Lung (tissue), 12 donors: Measurements from ENCODE around the gene PCSK9. TPM values are rescaled to one million over a fixed set of nuclear protein-coding genes. Genes with fewer than 3 reads are reported as not detected.

Experiments used
- ATAC-seq: fragments of 200-7000 bp; cut with Tn5 transposase; one replicate; pipeline ENCODE4 v1.9.1; 2020; ENCODE audit warnings: moderate number of reproducible peaks; ENCODE audit not compliant: insufficient read depth, low FRiP score
- DNase-seq, 3 donors: peaks; one replicate each; pipeline ENCODE4 v3.0.0-alpha.2; 2013 to 2017
- H3K27ac ChIP-seq, 2 donors: one replicate each; pipeline ENCODE4 v1.5.1; 2013; ENCODE audit warnings: mild to moderate bottlenecking in 2 of 2, moderate library complexity in 2 of 2, control low read depth in 1 of 2, inconsistent platforms in 1 of 2, low read depth in 1 of 2, low read length in 1 of 2
- H3K27me3 ChIP-seq, 3 donors: one replicate each; pipeline ENCODE4 v1.5.1; 2013; ENCODE audit warnings: low read length in 2 of 3; ENCODE audit not compliant: control insufficient read depth in 3 of 3, insufficient read depth in 3 of 3
- H3K36me3 ChIP-seq, 4 donors: one replicate each; pipeline ENCODE4 v1.5.1; 2013; ENCODE audit warnings: low read length in 4 of 4, mild to moderate bottlenecking in 1 of 4, moderate library complexity in 1 of 4; ENCODE audit not compliant: control insufficient read depth in 4 of 4, insufficient read depth in 4 of 4
- H3K4me1 ChIP-seq, 5 donors: one replicate each; pipeline ENCODE4 v1.5.1; 2013; ENCODE audit warnings: low read length in 5 of 5, mild to moderate bottlenecking in 2 of 5, moderate library complexity in 1 of 5; ENCODE audit not compliant: control insufficient read depth in 5 of 5, insufficient read depth in 5 of 5
- H3K4me3 ChIP-seq: one replicate; pipeline ENCODE4 v1.5.1; 2013; ENCODE audit warnings: mild to moderate bottlenecking, control low read depth, moderate library complexity
- H3K9ac ChIP-seq, 2 donors: one replicate each; pipeline ENCODE4 v1.5.1; 2013; ENCODE audit warnings: low read length in 2 of 2, control low read depth in 1 of 2; ENCODE audit not compliant: insufficient read depth in 1 of 2
- H3K9me3 ChIP-seq, 4 donors: one replicate each; pipeline ENCODE4 v1.5.1; 2013; ENCODE audit warnings: low read length in 3 of 4, mild to moderate bottlenecking in 1 of 4, moderate library complexity in 1 of 4; ENCODE audit not compliant: control insufficient read depth in 4 of 4, insufficient read depth in 3 of 4
- WGBS, 2 donors: extraction: QIAGEN DNeasy Blood & Tissue Kit; methylation state at CpG; one replicate each; pipeline ENCODE4 v1.1.7; 2013; 5-methylcytosine and 5-hydroxymethylcytosine counted together
- polyA plus RNA-seq, 2 donors: library from polyadenylated mRNA; stranded (reverse); fragments of 200-250 nt; gene quantifications; one replicate each; pipeline ENCODE4 v1.2.1, GENCODE V29; 2013
- total RNA-seq, 2 donors: library from RNA; depleted of rRNA in 1 of 2; stranded (reverse); fragments of >200 nt in 1 of 2; gene quantifications; one replicate each; pipeline ENCODE4 v1.2.1, GENCODE V29; 2014 to 2021
- TF ChIP-seq, protein P1 (sequence below): IDR thresholded peaks from 2 replicates; pipeline ENCODE4 v1.5.1; 2012; ENCODE audit warnings: mild to moderate bottlenecking; ENCODE audit errors: control extremely low read depth, extremely low read depth
- donor health status: control.
- donor health status: control.
- donor health status: Bipolar disorder and iron deficiency.
- donor health status: healthy.
- donor health status: DM: yes; HTN: yes; CAD: no.

Gene PCSK9
- total and polyA plus RNA-seq, 4 donors: 13.0 to 47.2 (median 21.0) TPM

DNA sequence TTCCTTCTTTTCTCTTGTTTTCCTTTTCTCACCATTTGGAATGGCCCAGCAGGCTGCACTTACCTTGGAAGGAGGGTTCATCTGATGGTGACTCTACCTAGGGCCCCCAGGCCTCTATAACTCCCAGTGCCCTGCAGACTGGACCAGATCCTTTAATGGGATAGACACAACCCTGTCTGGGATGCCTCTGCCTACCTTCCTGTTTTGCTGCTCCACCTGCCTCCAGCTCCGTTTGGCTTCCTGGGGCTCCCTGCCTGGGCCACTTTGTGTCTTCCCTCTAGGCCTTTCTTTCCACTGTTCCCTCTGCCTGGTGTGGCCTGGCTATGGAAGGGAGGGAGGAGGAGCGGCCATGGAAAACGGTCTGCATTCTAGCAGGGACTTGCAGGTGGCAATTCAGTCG is 7.5 kb downstream of the PCSK9 start:
- 88 to 94% methylated on average over 4 of the region's 4 CpGs for WGBS, 2 donors
- Histone ChIP-seq H3K9ac (no peak overlapping the region), H3K27ac (no peak overlapping the region), H3K36me3 (peaks cover 0 to 4% (median 0%) of the 10 kb centered on the region in 4 donors), H3K4me3 (no peak overlapping the region), H3K9me3 (no peaks in the 10 kb centered on the region), H3K4me1 (peaks cover 0 to 2% (median 0%) of the 10 kb centered on the region in 5 donors), H3K27me3 (peaks cover 0 to 10% (median under 1%) of the 10 kb centered on the region in 3 donors)
- no peak for DNase-seq
- ATAC-seq: no peak
- TF ChIP-seq, protein P1, sequence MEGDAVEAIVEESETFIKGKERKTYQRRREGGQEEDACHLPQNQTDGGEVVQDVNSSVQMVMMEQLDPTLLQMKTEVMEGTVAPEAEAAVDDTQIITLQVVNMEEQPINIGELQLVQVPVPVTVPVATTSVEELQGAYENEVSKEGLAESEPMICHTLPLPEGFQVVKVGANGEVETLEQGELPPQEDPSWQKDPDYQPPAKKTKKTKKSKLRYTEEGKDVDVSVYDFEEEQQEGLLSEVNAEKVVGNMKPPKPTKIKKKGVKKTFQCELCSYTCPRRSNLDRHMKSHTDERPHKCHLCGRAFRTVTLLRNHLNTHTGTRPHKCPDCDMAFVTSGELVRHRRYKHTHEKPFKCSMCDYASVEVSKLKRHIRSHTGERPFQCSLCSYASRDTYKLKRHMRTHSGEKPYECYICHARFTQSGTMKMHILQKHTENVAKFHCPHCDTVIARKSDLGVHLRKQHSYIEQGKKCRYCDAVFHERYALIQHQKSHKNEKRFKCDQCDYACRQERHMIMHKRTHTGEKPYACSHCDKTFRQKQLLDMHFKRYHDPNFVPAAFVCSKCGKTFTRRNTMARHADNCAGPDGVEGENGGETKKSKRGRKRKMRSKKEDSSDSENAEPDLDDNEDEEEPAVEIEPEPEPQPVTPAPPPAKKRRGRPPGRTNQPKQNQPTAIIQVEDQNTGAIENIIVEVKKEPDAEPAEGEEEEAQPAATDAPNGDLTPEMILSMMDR: no peak

DNA sequence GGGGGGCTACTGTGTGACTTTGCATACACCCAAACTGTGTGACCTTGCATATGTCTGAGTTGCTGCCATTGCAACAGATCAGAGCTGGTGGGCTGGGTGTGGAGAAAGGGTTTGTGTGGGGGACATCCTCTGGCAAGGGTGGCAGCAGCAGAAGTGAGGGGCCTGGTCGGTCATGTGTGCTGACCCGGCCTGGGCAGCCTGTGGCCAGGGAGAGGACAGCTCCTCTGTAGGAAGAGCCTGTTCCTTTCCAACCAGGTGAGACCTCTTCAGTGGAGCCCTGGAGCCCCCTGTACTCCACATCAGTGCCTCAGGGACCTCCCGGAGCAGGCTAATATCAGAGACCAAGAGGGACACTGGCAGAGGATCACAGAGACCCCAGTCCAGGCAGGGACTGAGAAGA is 8.3 kb downstream of the PCSK9 start:
- DNase-seq (no peak), ATAC-seq (no peak)
- Histone ChIP-seq H3K4me1 (peaks cover 0 to 2% (median 0%) of the 10 kb centered on the region in 5 donors), H3K9me3 (no peaks in the 10 kb centered on the region), H3K4me3 (no peak overlapping the region), H3K27me3 (peaks cover 0 to 4% (median 0%) of the 10 kb centered on the region in 3 donors), H3K27ac (no peak overlapping the region), H3K36me3 (peaks cover 0 to 4% (median 0%) of the 10 kb centered on the region in 4 donors), H3K9ac (no peak overlapping the region)
- TF ChIP-seq, protein P1: no peak
- 95 to 99% methylated on average over 3 of the region's 3 CpGs for WGBS, 2 donors

DNA sequence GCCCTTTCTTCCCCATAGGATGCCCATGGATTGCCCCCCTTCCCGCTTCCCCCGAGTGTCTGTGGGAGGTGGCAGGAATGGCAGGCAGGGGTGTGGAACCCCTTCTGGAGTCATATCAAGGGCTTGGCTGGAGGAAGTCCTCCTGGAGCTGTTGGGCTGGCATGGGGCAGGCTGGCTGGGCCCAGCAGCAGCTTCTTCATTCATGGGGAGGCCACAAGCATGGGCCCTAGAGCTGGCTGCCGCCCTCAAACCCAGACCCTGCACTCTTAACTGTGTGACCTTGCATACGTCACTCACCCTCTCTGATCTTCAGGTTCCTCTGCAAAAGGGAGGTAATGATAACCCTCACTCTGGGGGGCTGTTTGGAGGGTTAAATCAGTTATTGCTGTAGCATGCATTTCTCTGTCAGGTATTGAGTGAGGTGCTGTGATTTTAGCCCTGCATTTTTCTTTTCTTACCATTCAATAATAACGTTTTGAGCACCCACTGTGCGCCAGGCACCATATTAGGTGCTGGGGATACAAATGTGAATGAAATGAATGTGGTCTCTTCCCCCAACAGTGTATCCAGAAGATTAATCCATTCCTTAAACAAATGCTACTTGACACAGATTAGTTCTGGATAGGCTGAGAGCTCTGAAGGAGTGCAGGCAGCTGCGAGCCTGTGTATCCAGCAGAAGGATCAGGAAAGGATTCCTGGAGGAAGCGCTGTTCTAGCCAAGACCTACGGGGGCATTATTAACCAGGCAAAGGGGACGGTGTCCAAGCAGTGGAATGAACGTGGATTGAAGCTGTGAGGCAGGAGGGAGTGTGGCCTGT is 9.3 kb downstream of the PCSK9 start:
- peaks cover 0 to 2% (median 0%) of the 10 kb centered on the region in 5 donors for H3K4me1 ChIP-seq
- H3K36me3 ChIP-seq: peaks cover 0 to 4% (median 0%) of the 10 kb centered on the region in 4 donors
- H3K27me3 ChIP-seq: no peaks in the 10 kb centered on the region
- TF ChIP-seq, protein P1: no peak
- no peak overlapping the region for H3K27ac ChIP-seq
- DNase-seq (no peak), ATAC-seq (no peak)
- no peak overlapping the region for H3K4me3 ChIP-seq
- no peak overlapping the region for H3K9ac ChIP-seq
- no peaks in the 10 kb centered on the region for H3K9me3 ChIP-seq
- 88 to 89% methylated on average over 11 of the region's 11 CpGs for WGBS, 2 donors
